ENCODE measurements around the gene SMDT1.

Gene SMDT1

GRCh38 chr22:42079319-42080251, at the start of gene SMDT1:
Gene SMDT1, plus strand, starts transcription at chr22:42079700. Its CDS starts 69 bp downstream, at chr22:42079769.
- DNase-seq = peak; percentile 99

- DNase-seq = no peak
Observed at GRCh38 chr22:42033263-42034181, 46.0 kb upstream of the SMDT1 start.

GRCh38 chr22:42035256-42035655, 44.2 kb upstream of the SMDT1 start:
- DNase-seq = no peak

GRCh38 chr22:42039271-42039670, 40.2 kb upstream of the SMDT1 start:
- no peak for DNase-seq

- no peak for DNase-seq
Observed at GRCh38 chr22:42041784-42042183, 37.7 kb upstream of the SMDT1 start.

GRCh38 chr22:42050641-42051180, 28.8 kb upstream of the SMDT1 start:
- DNase-seq = no peak

GRCh38 chr22:42052765-42053164, 26.7 kb upstream of the SMDT1 start:
- no peak for DNase-seq

GRCh38 chr22:42056757-42057511, 22.6 kb upstream of the SMDT1 start:
- DNase-seq = no peak

- DNase-seq = no peak
Observed at GRCh38 chr22:42060489-42060888, 19.0 kb upstream of the SMDT1 start.

- no peak for DNase-seq
Observed at GRCh38 chr22:42061041-42061440, 18.5 kb upstream of the SMDT1 start.

GRCh38 chr22:42062506-42063170, 16.9 kb upstream of the SMDT1 start:
- DNase-seq = no peak

- DNase-seq = no peak
Observed at GRCh38 chr22:42064629-42065028, 14.9 kb upstream of the SMDT1 start.

GRCh38 chr22:42065438-42066125, 13.9 kb upstream of the SMDT1 start:
- no peak for DNase-seq

- no peak for DNase-seq
Observed at GRCh38 chr22:42066126-42066761, 13.3 kb upstream of the SMDT1 start.

- no peak for DNase-seq
Observed at GRCh38 chr22:42066937-42067336, 12.6 kb upstream of the SMDT1 start.

- no peak for DNase-seq
Observed at GRCh38 chr22:42067671-42068251, 11.7 kb upstream of the SMDT1 start.

GRCh38 chr22:42068291-42068690, 11.2 kb upstream of the SMDT1 start:
- DNase-seq = no peak

GRCh38 chr22:42069801-42070516, 9.5 kb upstream of the SMDT1 start:
- no peak for DNase-seq

- DNase-seq = peak; percentile 97
Observed at GRCh38 chr22:42070517-42071422, 8.7 kb upstream of the SMDT1 start, which contains the start of gene NAGA. Gene NAGA, minus strand, starts transcription at chr22:42070812. Its CDS starts 515 bp downstream, at chr22:42070297.
